ENCODE measurements around the gene LSAMP. TPM values are rescaled to one million over a fixed set of nuclear protein-coding genes. Genes with fewer than 3 reads are reported as not detected.

Gene LSAMP
- total RNA-seq, 1 experiment from 2014 or later = not detected

DNA sequence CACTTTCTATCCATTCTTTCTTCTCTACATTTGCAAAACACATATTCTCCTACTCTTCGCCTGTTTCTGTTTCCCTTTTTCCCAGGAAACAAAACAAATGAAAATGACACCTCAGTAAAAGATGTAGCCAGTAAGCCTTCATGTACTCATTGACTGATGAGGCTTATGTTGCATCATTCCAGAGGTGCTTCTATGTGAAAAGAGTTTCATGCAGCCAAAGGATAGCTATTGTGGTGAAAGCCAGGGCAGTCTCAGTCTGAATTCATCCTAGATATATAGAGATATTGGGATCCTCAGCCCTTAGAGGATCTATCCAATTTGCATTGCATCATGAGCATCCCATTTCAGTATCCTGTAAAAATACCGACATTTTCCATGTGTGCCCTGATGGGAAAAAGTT, 554.7 kb downstream of the LSAMP start:
- intact Hi-C loops (cut with micrococcal nuclease; ENCODE audit: unreplicated experiment) = no loop called here
- TF ChIP-seq EZH2 (IDR thresholded peaks at IDR 0.05; ENCODE audit: low read depth) = no peak
- TF ChIP-seq, protein P1, sequence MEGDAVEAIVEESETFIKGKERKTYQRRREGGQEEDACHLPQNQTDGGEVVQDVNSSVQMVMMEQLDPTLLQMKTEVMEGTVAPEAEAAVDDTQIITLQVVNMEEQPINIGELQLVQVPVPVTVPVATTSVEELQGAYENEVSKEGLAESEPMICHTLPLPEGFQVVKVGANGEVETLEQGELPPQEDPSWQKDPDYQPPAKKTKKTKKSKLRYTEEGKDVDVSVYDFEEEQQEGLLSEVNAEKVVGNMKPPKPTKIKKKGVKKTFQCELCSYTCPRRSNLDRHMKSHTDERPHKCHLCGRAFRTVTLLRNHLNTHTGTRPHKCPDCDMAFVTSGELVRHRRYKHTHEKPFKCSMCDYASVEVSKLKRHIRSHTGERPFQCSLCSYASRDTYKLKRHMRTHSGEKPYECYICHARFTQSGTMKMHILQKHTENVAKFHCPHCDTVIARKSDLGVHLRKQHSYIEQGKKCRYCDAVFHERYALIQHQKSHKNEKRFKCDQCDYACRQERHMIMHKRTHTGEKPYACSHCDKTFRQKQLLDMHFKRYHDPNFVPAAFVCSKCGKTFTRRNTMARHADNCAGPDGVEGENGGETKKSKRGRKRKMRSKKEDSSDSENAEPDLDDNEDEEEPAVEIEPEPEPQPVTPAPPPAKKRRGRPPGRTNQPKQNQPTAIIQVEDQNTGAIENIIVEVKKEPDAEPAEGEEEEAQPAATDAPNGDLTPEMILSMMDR (conservative IDR thresholded peaks at IDR 0.05) = no peak
- no peaks in the 10 kb centered on the region; the same call in 1 of the 2 replicates for H3K9me2 ChIP-seq (ENCODE audit: insufficient read depth)
- no peak overlapping the region for H3K4me3 ChIP-seq
- BruUV-seq (replicated peaks) = no TSS peak
- H3K4me2 ChIP-seq = no peak overlapping the region
- POLR2A ChIA-PET (ENCODE audit: unreplicated experiment) = interaction anchor here (0.7 kb wide), 1 partner anchor 168 kb away, joined by 3 read pairs; no protein-coding TSS in a partner anchor
- H4K20me1 ChIP-seq (ENCODE audit: insufficient read depth) = no peaks in the 10 kb centered on the region
- no peak for DNase-seq
- no peaks in the 10 kb centered on the region for H3K79me2 ChIP-seq (ENCODE audit: low read depth)
- H3K27ac ChIP-seq = no peak overlapping the region
- H3F3A ChIP-seq (ENCODE audit: insufficient read depth, low read depth) = no peaks in the 10 kb centered on the region
- no peaks in the 10 kb centered on the region for H3K27me3 ChIP-seq (ENCODE audit: insufficient read depth, low read depth)
- H3K9me3 ChIP-seq (ENCODE audit: insufficient read depth, low read depth) = no peaks in the 10 kb centered on the region
- no peaks in the 10 kb centered on the region for H3K36me3 ChIP-seq (ENCODE audit: low read depth)
- CTCF ChIA-PET = no interaction called here
- H3K4me1 ChIP-seq (replicated peaks; ENCODE audit: insufficient read depth) = no peaks in the 10 kb centered on the region
- no peak overlapping the region for H2AFZ ChIP-seq

DNA sequence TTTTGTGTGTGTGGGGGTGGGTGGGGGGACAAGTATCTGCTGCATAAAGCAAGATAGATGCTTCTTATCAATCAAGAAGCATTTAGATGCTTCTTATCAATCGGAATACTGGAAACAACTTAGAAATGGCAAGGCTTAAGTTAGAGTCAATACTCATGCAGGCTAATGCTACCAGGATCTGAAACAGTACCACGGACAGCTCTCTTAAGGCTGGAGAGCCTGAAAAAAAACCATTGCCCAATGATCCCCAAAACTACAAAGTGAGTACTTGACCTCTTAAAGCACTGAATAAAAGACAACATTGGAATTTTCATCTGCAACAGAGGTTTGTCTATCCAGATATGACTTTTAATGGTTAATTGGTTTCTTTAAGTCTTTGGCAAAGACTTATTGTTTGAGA, 559.7 kb downstream of the LSAMP start:
- intact Hi-C loops (cut with micrococcal nuclease; ENCODE audit: unreplicated experiment) = no loop called here

DNA sequence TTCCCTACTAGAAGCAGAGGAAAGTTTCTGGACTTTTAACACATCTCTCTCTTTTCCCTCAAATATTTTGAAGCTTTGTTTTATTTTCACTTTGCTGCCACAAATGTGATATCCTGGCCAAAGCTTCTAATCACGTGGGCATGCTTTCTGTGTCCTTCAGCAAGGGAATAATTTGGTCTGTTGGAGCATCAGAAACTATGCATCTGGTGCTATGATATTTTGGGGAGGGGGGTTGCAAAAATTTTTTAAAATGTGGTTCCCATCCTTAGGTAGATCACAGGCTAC, 567.7 kb downstream of the LSAMP start:
- TF ChIP-seq EZH2 (IDR thresholded peaks at IDR 0.05; ENCODE audit: low read depth) = no peak
- TF ChIP-seq, protein P1 (conservative IDR thresholded peaks at IDR 0.05) = no peak
- H3K27ac ChIP-seq = no peak overlapping the region
- ChIA-PET POLR2A (ENCODE audit: unreplicated experiment) (no interaction called here), CTCF (no interaction called here)
- no peaks in the 10 kb centered on the region for H3K9me3 ChIP-seq (ENCODE audit: insufficient read depth, low read depth)
- H3K27me3 ChIP-seq (ENCODE audit: insufficient read depth, low read depth) = no peaks in the 10 kb centered on the region
- H4K20me1 ChIP-seq (ENCODE audit: insufficient read depth) = no peaks in the 10 kb centered on the region; the same call in 1 of the 2 replicates
- H2AFZ ChIP-seq = no peak overlapping the region
- DNase-seq = no peak
- H3K4me3 ChIP-seq = no peak overlapping the region
- no peaks in the 10 kb centered on the region for H3K9me2 ChIP-seq (ENCODE audit: insufficient read depth)
- H3K4me1 ChIP-seq (replicated peaks; ENCODE audit: insufficient read depth) = no peaks in the 10 kb centered on the region
- no peaks in the 10 kb centered on the region for H3K79me2 ChIP-seq (ENCODE audit: low read depth)
- no peaks in the 10 kb centered on the region for H3F3A ChIP-seq (ENCODE audit: insufficient read depth, low read depth)
- H3K36me3 ChIP-seq (ENCODE audit: low read depth) = no peaks in the 10 kb centered on the region
- no peak overlapping the region for H3K4me2 ChIP-seq
- intact Hi-C loops (cut with micrococcal nuclease; ENCODE audit: unreplicated experiment) = no loop called here
- no TSS peak for BruUV-seq (replicated peaks)

More for the DNA sequence above, 559.7 kb downstream of the LSAMP start:
- H2AFZ ChIP-seq = no peak overlapping the region
- no peaks in the 10 kb centered on the region for H3F3A ChIP-seq (ENCODE audit: insufficient read depth, low read depth)
- no peak overlapping the region for H3K4me3 ChIP-seq
- H3K27me3 ChIP-seq (ENCODE audit: insufficient read depth, low read depth) = no peaks in the 10 kb centered on the region
- H3K27ac ChIP-seq = no peak overlapping the region
- CTCF ChIA-PET = no interaction called here
- no TSS peak for BruUV-seq (replicated peaks)
- DNase-seq = no peak
- H3K4me2 ChIP-seq = no peak overlapping the region
- H3K36me3 ChIP-seq (ENCODE audit: low read depth) = no peaks in the 10 kb centered on the region
- H3K9me3 ChIP-seq (ENCODE audit: insufficient read depth, low read depth) = no peaks in the 10 kb centered on the region
- H4K20me1 ChIP-seq (ENCODE audit: insufficient read depth) = no peaks in the 10 kb centered on the region; the same call in 1 of the 2 replicates
- POLR2A ChIA-PET (ENCODE audit: unreplicated experiment) = no interaction called here
- no peaks in the 10 kb centered on the region; the same call in 1 of the 2 replicates for H3K9me2 ChIP-seq (ENCODE audit: insufficient read depth)
- TF ChIP-seq EZH2 (IDR thresholded peaks at IDR 0.05; ENCODE audit: low read depth) = no peak
- TF ChIP-seq, protein P1 (conservative IDR thresholded peaks at IDR 0.05) = no peak
- no peaks in the 10 kb centered on the region for H3K4me1 ChIP-seq (replicated peaks; ENCODE audit: insufficient read depth)
- H3K79me2 ChIP-seq (ENCODE audit: low read depth) = no peaks in the 10 kb centered on the region

Measured in PC-9 (cell line).